Activated naive CD4-positive, alpha-beta T cell treated with anti-CD3 and anti-CD28 coated beads for 36 hours (primary cell): ENCODE data around the gene FBXO9. TPM values are rescaled to one million over a fixed set of nuclear protein-coding genes. Genes with fewer than 3 reads are reported as not detected.

Source experiments
- CTCF ChIA-PET: fragments of 350-600 bp; sonication (Branson Sonifier 250); formaldehyde crosslinking; loops from one replicate; lab custom pipeline; 2021; ENCODE audit warnings: antibody characterized with exemption; lab: Charles Lee
- DNase-seq: peaks from one replicate; pipeline ENCODE4 v3.0.0-alpha.2; 2020
- H3K27ac Mint-ChIP-seq: one replicate; pipeline ENCODE4 v1.8.0; 2021; ENCODE audit warnings: mild to moderate bottlenecking, mixed read lengths
- H3K27me3 Mint-ChIP-seq: one replicate; pipeline ENCODE4 v1.8.0; 2021; ENCODE audit warnings: low read depth, mixed read lengths
- H3K36me3 Mint-ChIP-seq: one replicate; pipeline ENCODE4 v1.8.0; 2021; ENCODE audit warnings: low read depth, mixed read lengths
- H3K4me1 Mint-ChIP-seq: one replicate; pipeline ENCODE4 v1.8.0; 2021; ENCODE audit warnings: low read depth, mixed read lengths
- H3K4me3 Mint-ChIP-seq: one replicate; pipeline ENCODE4 v1.8.0; 2021; ENCODE audit warnings: mild to moderate bottlenecking, moderate library complexity, mixed read lengths
- H3K9me3 Mint-ChIP-seq: one replicate; pipeline ENCODE4 v1.8.0; 2021; ENCODE audit warnings: mixed read lengths
- intact Hi-C: fragments of 100-400 bp; cut with micrococcal nuclease; formaldehyde crosslinking; loops from one replicate; pipeline ENCODE4 v1.15.1; 2023
- total RNA-seq, 2 experiments: library from RNA; stranded (reverse); gene quantifications; one replicate each; pipeline ENCODE4 v1.2.3, GENCODE V29; 2021

FBXO9 gene
- total RNA-seq: 10 to 100 TPM; 40.6 to 45.0 TPM

DNA sequence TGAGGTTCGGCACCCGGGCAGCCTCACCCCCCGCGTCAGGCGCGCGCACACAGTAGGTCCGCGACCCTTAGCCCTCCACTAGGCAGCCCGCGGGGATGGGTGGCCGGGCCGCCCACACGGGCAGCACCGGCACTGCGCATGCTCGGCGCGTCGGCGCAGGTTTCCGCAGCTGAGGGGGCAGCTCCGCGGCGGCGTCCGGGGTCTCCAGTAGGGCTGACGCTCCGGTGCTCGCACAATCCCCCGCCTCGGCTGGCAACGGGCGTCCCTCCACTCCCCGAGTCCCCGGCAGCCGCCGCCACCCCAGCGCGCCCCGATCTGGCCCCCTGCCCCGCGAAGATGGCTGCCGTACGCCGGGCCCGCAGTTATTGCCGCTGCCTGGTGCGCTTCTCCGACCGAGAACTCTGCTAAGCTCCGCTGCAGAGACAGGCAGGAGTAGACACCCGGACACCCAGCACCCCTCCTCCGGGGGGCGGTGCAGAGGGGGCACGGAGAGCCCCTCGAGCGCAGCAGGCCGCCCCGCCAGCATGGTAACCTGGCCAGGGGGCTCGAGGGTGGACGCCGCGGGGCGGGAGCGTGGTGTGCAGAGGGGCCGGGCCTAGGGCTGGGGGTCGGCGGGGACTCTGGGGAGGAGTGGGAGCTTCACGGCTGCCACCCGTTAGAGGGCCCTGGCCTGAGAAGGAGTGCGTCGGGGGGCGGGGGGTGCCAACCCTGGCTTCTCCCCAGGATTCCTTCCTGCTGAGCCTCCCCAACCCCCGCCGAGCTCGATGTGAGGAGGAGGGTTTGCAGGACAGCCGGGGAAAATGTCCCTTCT lies at the start of gene FBXO9:
Gene FBXO9, plus strand, starts transcription at position 139 of the 811 bp plus-strand sequence. Its CDS starts 386 bp downstream, at position 525.
- Mint-ChIP-seq H3K27me3 (no peaks in the 10 kb centered on the region), H3K36me3 (peaks cover 2% of the 10 kb centered on the region), H3K27ac (peak within 1 kb of the TSS; percentile 99), H3K9me3 (no peaks in the 10 kb centered on the region), H3K4me1 (peaks cover 53% of the 10 kb centered on the region), H3K4me3 (peak within 1 kb of the TSS; percentile 97)
- DNase-seq: peak; percentile 64
- intact Hi-C loops: loop anchor here (2.0 kb wide), 5 partner anchors 241 to 905 kb away; no protein-coding TSS in a partner anchor
- CTCF ChIA-PET: interaction anchor here (0.6 to 2.1 kb wide), 4 partner anchors 70 to 287 kb away, joined by 4 to 8 read pairs (median 6); no protein-coding TSS in a partner anchor

DNA sequence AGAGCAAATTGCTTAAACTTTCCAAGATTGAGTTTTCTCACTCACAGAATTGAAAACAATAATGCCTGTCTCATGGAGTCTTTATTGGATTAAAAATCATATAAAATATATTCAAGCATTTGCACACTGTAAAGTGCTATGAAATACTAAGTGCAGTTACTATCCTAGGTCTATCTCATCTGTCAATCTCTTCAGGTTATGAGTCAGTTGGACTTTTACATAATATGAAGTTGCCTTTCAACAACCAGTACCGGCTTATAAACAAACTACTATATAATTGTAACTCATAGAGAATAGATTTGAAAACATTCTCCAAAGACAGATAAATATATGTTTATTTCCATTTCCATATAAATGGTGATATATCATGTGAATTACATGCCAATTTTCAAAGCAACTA lies 49.7 kb upstream of the FBXO9 start:
- intact Hi-C loops: no loop called here
- H3K27me3 Mint-ChIP-seq: no peaks in the 10 kb centered on the region
- no peaks in the 10 kb centered on the region for H3K9me3 Mint-ChIP-seq
- CTCF ChIA-PET: no interaction called here
- peaks cover 13% of the 10 kb centered on the region for H3K36me3 Mint-ChIP-seq
- no peak overlapping the region for H3K4me3 Mint-ChIP-seq
- no peak overlapping the region for H3K27ac Mint-ChIP-seq
- no peaks in the 10 kb centered on the region for H3K4me1 Mint-ChIP-seq
- DNase-seq: no peak

DNA sequence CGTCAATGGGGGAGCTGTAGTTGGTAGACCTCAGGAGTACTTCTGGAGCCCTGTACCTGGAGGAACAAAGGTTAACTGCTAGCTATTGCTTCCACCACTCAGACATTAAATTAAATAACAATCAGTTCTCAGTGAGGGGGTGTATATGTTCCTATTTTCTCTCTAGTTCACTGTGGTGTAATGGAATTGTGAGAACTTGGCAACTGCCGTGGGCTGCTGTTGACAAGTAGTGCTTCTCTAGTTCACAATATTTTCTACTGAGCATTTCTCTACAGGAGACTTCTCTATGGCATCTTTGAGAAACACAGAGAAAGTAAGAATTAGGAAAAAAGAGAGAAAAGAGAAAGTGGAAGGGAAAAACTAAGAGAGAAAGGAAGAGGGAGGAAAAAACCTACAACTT lies 46.8 kb upstream of the FBXO9 start:
- no peak overlapping the region for H3K27ac Mint-ChIP-seq
- H3K9me3 Mint-ChIP-seq: no peaks in the 10 kb centered on the region
- no peak for DNase-seq
- no peak overlapping the region for H3K4me3 Mint-ChIP-seq
- CTCF ChIA-PET: no interaction called here
- H3K27me3 Mint-ChIP-seq: no peaks in the 10 kb centered on the region
- intact Hi-C loops: no loop called here
- H3K4me1 Mint-ChIP-seq: peaks cover 5% of the 10 kb centered on the region
- H3K36me3 Mint-ChIP-seq: peaks cover 8% of the 10 kb centered on the region

DNA sequence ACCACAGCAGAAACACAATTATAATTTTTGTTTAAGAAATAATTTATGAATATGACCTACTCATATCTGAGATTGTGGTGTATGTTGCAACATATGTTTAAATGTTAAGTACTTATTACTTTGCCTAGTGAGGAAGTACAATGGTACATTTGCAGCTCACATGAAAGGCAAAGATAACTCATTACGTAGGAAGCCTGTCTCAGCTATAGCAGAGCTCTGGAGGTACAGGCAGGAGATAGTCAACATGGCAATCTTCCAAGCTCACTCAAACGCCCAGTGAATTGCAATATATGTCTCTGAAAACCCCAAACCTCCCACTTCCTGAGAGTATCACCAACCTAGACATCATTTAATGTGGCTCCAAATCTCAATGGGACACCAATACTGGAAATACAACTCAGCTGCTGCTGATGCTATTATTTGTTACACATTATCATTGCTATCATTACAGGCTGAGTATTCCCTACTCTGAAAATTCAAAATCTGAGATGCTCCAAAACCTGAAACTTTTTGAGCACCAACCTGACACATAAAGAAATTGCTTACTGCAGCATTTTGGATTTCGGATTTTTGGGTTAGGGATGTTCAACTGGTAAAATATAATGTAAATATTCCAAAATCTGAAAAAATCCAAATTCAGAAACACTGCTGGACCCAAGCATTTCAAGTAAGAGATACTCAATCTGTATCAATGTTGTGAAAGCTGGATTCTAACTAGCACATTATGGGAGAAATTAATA lies 45.0 kb upstream of the FBXO9 start:
- DNase-seq: no peak
- Mint-ChIP-seq H3K36me3 (peaks cover 8% of the 10 kb centered on the region), H3K27ac (no peak overlapping the region), H3K27me3 (no peaks in the 10 kb centered on the region), H3K4me3 (no peak overlapping the region), H3K9me3 (no peaks in the 10 kb centered on the region), H3K4me1 (peaks cover 5% of the 10 kb centered on the region)
- intact Hi-C loops: no loop called here
- CTCF ChIA-PET: interaction anchor here (0.7 kb wide), 1 partner anchor 125 kb away, joined by 3 read pairs; no protein-coding TSS in a partner anchor

DNA sequence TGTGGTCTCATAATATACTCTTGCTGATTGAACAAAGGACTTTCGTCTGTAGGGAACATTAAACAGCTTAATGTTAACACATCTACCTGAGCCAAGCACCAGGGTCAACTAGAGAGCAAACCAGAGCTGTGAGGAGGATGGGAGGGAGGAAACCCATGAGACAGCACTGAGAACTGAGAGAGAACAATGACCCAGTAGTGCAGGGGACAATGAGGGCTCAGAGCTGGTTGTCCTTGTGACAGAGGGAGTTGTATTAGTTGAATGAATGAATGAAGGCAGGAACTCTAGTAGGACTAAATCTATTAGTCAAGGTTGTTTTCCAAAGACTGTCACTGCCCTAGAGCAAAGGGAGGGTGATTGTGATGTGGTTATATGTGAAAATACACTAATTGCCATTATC lies 41.9 kb upstream of the FBXO9 start:
- intact Hi-C loops: no loop called here
- CTCF ChIA-PET: interaction anchor here (0.6 kb wide), 1 partner anchor 285 kb away, joined by 5 read pairs; no protein-coding TSS in a partner anchor
- peaks cover 6% of the 10 kb centered on the region for H3K36me3 Mint-ChIP-seq
- H3K9me3 Mint-ChIP-seq: no peaks in the 10 kb centered on the region
- no peak overlapping the region for H3K4me3 Mint-ChIP-seq
- no peaks in the 10 kb centered on the region for H3K27me3 Mint-ChIP-seq
- no peak overlapping the region for H3K27ac Mint-ChIP-seq
- H3K4me1 Mint-ChIP-seq: peaks cover 9% of the 10 kb centered on the region
- no peak for DNase-seq

DNA sequence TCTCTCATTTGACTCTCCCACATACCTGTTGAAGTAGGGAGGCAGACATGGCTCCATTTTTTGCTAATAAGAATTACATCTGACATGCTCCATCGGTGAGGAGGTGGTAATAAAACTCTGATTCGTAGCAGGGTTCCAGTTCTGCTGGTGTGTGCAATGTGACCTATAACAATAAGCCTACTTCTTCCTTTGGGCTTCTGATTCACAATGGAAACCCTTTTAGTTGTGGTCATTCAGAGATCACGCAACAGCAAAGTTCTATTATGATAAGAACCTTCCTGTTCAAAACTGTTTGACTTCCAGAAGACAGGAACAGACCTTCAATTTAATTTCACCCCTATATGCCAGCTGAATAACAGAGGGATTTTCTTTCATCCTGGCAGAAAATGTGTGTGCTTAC lies 38.7 kb upstream of the FBXO9 start:
- no peaks in the 10 kb centered on the region for H3K27me3 Mint-ChIP-seq
- H3K4me1 Mint-ChIP-seq: peaks cover 7% of the 10 kb centered on the region
- CTCF ChIA-PET: no interaction called here
- peaks cover 10% of the 10 kb centered on the region for H3K36me3 Mint-ChIP-seq
- no peaks in the 10 kb centered on the region for H3K9me3 Mint-ChIP-seq
- intact Hi-C loops: no loop called here
- DNase-seq: no peak
- H3K4me3 Mint-ChIP-seq: no peak overlapping the region
- H3K27ac Mint-ChIP-seq: no peak overlapping the region

DNA sequence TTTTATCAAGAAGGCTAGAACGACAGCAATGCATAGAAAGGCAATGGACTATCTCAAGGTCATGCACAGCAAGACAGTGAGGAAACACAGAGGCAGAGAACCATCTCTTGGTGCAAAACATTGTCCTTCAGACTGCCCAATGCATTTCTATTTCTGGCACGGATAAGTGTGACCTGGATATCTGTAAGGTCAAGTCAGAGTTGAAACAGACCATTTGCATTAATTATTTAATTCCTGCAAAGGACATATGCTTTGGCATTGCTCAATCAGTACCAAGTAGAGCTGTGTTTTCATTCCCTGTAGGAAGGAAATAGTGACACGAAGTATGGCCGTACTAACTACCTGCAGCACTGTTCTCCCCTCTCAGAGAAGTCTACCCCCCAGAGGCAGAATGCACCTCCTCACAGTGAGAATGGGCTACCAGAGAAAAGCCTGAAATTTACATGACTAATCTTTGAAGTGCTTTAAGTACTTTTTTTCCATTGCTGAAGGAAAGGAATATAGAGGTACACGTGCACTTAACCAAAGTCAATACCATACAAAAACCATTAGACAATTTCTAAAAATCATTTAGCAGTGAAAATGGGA lies 38.0 kb upstream of the FBXO9 start:
- H3K27me3 Mint-ChIP-seq: no peaks in the 10 kb centered on the region
- no peak overlapping the region for H3K27ac Mint-ChIP-seq
- intact Hi-C loops: no loop called here
- CTCF ChIA-PET: no interaction called here
- H3K4me1 Mint-ChIP-seq: peaks cover 7% of the 10 kb centered on the region
- no peaks in the 10 kb centered on the region for H3K9me3 Mint-ChIP-seq
- H3K36me3 Mint-ChIP-seq: peaks cover 10% of the 10 kb centered on the region
- no peak overlapping the region for H3K4me3 Mint-ChIP-seq
- DNase-seq: no peak

DNA sequence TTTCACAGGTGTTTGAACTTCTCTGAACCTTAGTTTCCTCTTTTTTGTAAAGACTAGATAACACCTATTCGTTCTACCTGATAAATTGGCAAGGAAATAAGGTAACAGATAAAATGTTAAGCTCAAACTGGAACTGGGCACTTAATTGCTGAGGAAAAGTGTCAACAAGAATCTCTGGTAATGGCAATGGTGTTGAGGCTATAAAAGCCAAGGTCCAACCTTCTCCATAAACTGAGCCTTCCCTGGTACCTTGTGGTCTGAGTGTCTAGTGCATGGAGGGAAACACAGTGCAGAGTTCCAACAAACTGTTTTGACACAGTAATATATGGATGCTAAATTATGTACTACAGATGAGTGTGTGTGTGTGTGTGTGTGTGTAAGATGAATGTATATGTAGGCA lies 36.7 kb upstream of the FBXO9 start:
- H3K4me3 Mint-ChIP-seq: no peak overlapping the region

DNA sequence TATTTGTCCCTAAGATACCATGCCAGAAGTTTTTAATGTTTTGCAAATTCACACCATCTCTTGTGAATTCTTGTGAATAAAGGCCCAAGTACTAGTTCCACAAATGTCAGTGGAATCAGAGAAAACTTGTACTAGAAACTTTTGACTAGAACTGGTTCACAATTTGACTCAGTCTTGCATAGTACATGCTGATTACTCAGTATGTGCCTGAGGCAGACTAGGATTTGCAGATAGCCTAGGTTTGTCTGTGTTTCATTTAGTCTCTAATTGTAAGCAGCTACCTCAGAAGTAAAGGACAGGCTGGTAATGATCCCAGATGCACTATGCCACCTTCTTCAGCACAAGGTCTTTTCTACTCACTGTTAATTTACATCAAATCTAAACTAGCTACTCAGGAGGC lies 35.9 kb upstream of the FBXO9 start:
- no peak for DNase-seq
- Mint-ChIP-seq H3K36me3 (peaks cover 10% of the 10 kb centered on the region), H3K4me1 (peaks cover 7% of the 10 kb centered on the region), H3K4me3 (no peak overlapping the region), H3K27ac (no peak overlapping the region), H3K9me3 (no peaks in the 10 kb centered on the region), H3K27me3 (no peaks in the 10 kb centered on the region)
- CTCF ChIA-PET: no interaction called here
- intact Hi-C loops: no loop called here

More for the DNA sequence above, 36.7 kb upstream of the FBXO9 start:
- Mint-ChIP-seq H3K27me3 (no peaks in the 10 kb centered on the region), H3K27ac (no peak overlapping the region), H3K4me1 (peaks cover 7% of the 10 kb centered on the region), H3K9me3 (no peaks in the 10 kb centered on the region), H3K36me3 (peaks cover 10% of the 10 kb centered on the region)
- CTCF ChIA-PET: no interaction called here
- no peak for DNase-seq
- intact Hi-C loops: no loop called here

DNA sequence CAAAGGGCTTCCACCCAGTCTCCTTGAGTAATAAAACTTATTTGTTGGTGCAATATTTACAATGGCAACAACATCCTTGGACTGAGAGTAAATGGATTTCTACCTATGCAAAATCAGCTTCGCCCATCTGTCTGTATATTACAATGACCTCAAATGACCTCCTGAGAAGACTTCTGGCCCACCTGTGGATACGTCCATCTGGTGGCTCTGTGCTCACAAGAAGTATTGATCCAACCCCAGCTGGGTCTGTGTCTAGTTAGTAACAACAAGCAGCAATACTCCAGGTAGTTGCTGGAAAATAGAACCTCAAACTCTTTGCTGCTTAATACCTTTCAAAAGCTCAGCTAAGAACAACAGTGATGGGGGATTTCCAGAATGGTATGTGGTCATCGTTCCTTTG lies 35.4 kb upstream of the FBXO9 start:
- Mint-ChIP-seq H3K27me3 (no peaks in the 10 kb centered on the region), H3K27ac (no peak overlapping the region), H3K9me3 (no peaks in the 10 kb centered on the region), H3K36me3 (peaks cover 11% of the 10 kb centered on the region), H3K4me3 (no peak overlapping the region), H3K4me1 (peaks cover 7% of the 10 kb centered on the region)
- intact Hi-C loops: no loop called here
- no peak for DNase-seq
- CTCF ChIA-PET: no interaction called here

DNA sequence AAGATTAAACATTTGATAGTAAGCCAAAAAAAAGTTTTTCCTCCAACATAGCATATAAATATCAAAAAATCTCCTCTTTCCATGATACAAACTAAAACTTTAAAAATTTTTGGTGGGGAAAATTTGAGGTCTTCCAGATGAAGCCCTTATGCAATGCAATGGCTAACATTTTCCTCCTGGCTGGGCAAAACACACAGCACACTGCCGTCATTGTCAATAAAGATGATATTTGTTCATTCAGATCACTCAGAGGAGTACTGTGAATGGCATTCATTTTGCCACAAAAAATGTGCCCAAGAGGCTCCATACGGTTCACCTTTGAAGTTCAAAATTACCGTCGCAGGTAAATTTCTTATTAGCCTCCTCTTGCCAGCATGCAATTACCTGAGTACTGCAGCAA lies 33.9 kb upstream of the FBXO9 start:
- intact Hi-C loops: no loop called here
- CTCF ChIA-PET: interaction anchor here (0.7 kb wide), 1 partner anchor 20 kb away, joined by 4 read pairs; no protein-coding TSS in a partner anchor
- no peak overlapping the region for H3K4me3 Mint-ChIP-seq
- H3K36me3 Mint-ChIP-seq: peaks cover 15% of the 10 kb centered on the region
- no peaks in the 10 kb centered on the region for H3K9me3 Mint-ChIP-seq
- no peak overlapping the region for H3K27ac Mint-ChIP-seq
- no peak for DNase-seq
- H3K4me1 Mint-ChIP-seq: peaks cover 7% of the 10 kb centered on the region
- no peaks in the 10 kb centered on the region for H3K27me3 Mint-ChIP-seq

DNA sequence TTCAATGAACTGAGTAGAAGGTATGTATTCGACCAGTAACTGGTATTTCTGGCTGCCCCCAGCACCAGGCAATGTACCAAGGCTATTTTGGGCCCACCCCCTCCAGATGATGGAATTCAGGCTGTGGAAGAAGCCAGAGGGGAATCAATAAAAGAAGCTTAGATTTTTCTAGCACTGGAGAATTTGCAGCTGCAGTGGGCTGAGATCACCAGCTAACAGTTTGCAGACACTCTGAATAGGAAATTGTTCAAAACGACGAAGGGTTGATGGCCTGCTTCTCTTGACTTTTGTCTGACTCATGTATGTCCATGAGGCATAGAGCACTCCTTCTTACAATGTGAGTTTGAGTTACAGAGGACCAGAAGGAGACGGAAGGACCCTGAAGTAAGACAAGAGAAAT lies 32.4 kb upstream of the FBXO9 start:
- no peak for DNase-seq
- no peak overlapping the region for H3K4me3 Mint-ChIP-seq
- intact Hi-C loops: no loop called here
- no peaks in the 10 kb centered on the region for H3K9me3 Mint-ChIP-seq
- H3K36me3 Mint-ChIP-seq: peaks cover 14% of the 10 kb centered on the region
- H3K4me1 Mint-ChIP-seq: peaks cover 2% of the 10 kb centered on the region
- CTCF ChIA-PET: interaction anchor here (0.8 kb wide), 1 partner anchor 113 kb away, joined by 5 read pairs; no protein-coding TSS in a partner anchor
- H3K27me3 Mint-ChIP-seq: no peaks in the 10 kb centered on the region
- no peak overlapping the region for H3K27ac Mint-ChIP-seq
